Measurements from ENCODE around the gene COL19A1.

COL19A1 gene

GRCh38 chr6:70125602-70126001, 259.2 kb downstream of the COL19A1 start:
- H3K27me3 ChIP-seq (ENCODE audit: control insufficient read depth in 1 of 2, insufficient read depth in 1 of 2, low read length in 2 of 2) = no peaks in the 10 kb centered on the region
- peak overlapping the region; percentile 99 for H3K27ac ChIP-seq (ENCODE audit: low read length, poor library complexity, severe bottlenecking)
- no peak for DNase-seq
- no peak overlapping the region for H2AK5ac ChIP-seq (ENCODE audit: low read length, severe bottlenecking)
- H3K9me3 ChIP-seq (ENCODE audit: control insufficient read depth, low read length) = no peaks in the 10 kb centered on the region
- H3K4me1 ChIP-seq (ENCODE audit: control insufficient read depth, insufficient read depth, low read depth, low read length) = peaks cover 3% of the 10 kb centered on the region
- no peak overlapping the region for H2BK5ac ChIP-seq (ENCODE audit: low read depth, low read length, poor library complexity, severe bottlenecking)
- no peak overlapping the region for H2BK12ac ChIP-seq (ENCODE audit: low read length in 2 of 2)
- H2BK15ac ChIP-seq (ENCODE audit: low read depth, poor library complexity, severe bottlenecking) = no peak overlapping the region
- no peaks in the 10 kb centered on the region for H3K79me1 ChIP-seq (replicated peaks; ENCODE audit: low read length, poor library complexity, severe bottlenecking)
- H3K23ac ChIP-seq (ENCODE audit: low read length in 2 of 2) = no peak overlapping the region
- no peaks in the 10 kb centered on the region for H3K36me3 ChIP-seq (ENCODE audit: control insufficient read depth in 1 of 2, insufficient read depth in 2 of 2, low read depth in 1 of 2, low read length in 2 of 2)
- no peak overlapping the region for H2BK120ac ChIP-seq (ENCODE audit: low read depth, low read length)
- 100% methylated on average over 1 of the region's 3 CpGs for WGBS
- no peak overlapping the region for H3K4me2 ChIP-seq (ENCODE audit: low read length, poor library complexity, severe bottlenecking)
- H3K14ac ChIP-seq (ENCODE audit: low read length in 2 of 2) = no peak overlapping the region
- H3K4ac ChIP-seq (ENCODE audit: low read depth in 1 of 2, low read length in 2 of 2) = no peak overlapping the region
- no peak overlapping the region for H4K8ac ChIP-seq (ENCODE audit: low read length)
- no peak overlapping the region for H3K4me3 ChIP-seq (ENCODE audit: insufficient read depth in 1 of 2, low read depth in 1 of 2, low read length in 2 of 2)
- no peak overlapping the region for H4K91ac ChIP-seq (ENCODE audit: low read length)
- H3K9ac ChIP-seq (ENCODE audit: low read length) = peak overlapping the region; percentile 34
- no peak overlapping the region for H2AFZ ChIP-seq (ENCODE audit: low read depth, low read length)
- H3K18ac ChIP-seq (ENCODE audit: low read depth in 1 of 2, low read length in 2 of 2) = no peak overlapping the region

- no peak for DNase-seq
- H3K18ac ChIP-seq (ENCODE audit: low read depth in 1 of 2, low read length in 2 of 2) = no peak overlapping the region
- H3K4me3 ChIP-seq (ENCODE audit: insufficient read depth in 1 of 2, low read depth in 1 of 2, low read length in 2 of 2) = no peak overlapping the region
- no peak overlapping the region for H2AFZ ChIP-seq (ENCODE audit: low read depth, low read length)
- no peak overlapping the region for H2BK5ac ChIP-seq (ENCODE audit: low read depth, low read length, poor library complexity, severe bottlenecking)
- no peak overlapping the region for H3K9ac ChIP-seq (ENCODE audit: low read length)
- H2BK120ac ChIP-seq (ENCODE audit: low read depth, low read length) = no peak overlapping the region
- H4K91ac ChIP-seq (ENCODE audit: low read length) = no peak overlapping the region
- no peak overlapping the region for H3K23ac ChIP-seq (ENCODE audit: low read length in 2 of 2)
- no peaks in the 10 kb centered on the region for H3K9me3 ChIP-seq (ENCODE audit: control insufficient read depth, low read length)
- H3K4me1 ChIP-seq (ENCODE audit: control insufficient read depth, insufficient read depth, low read depth, low read length) = peaks cover 3% of the 10 kb centered on the region
- no peak overlapping the region for H2AK5ac ChIP-seq (ENCODE audit: low read length, severe bottlenecking)
- H3K4ac ChIP-seq (ENCODE audit: low read depth in 1 of 2, low read length in 2 of 2) = no peak overlapping the region
- no peak overlapping the region for H3K4me2 ChIP-seq (ENCODE audit: low read length, poor library complexity, severe bottlenecking)
- no peaks in the 10 kb centered on the region for H3K27me3 ChIP-seq (ENCODE audit: control insufficient read depth in 1 of 2, insufficient read depth in 1 of 2, low read length in 2 of 2)
- H3K79me1 ChIP-seq (replicated peaks; ENCODE audit: low read length, poor library complexity, severe bottlenecking) = no peaks in the 10 kb centered on the region
- no peak overlapping the region for H3K14ac ChIP-seq (ENCODE audit: low read length in 2 of 2)
- H2BK15ac ChIP-seq (ENCODE audit: low read depth, poor library complexity, severe bottlenecking) = no peak overlapping the region
- WGBS = 100% methylated on average over 1 of the region's 3 CpGs
- H2BK12ac ChIP-seq (ENCODE audit: low read length in 2 of 2) = no peak overlapping the region
- no peak overlapping the region for H3K27ac ChIP-seq (ENCODE audit: low read length, poor library complexity, severe bottlenecking)
- no peak overlapping the region for H4K8ac ChIP-seq (ENCODE audit: low read length)
- H3K36me3 ChIP-seq (ENCODE audit: control insufficient read depth in 1 of 2, insufficient read depth in 2 of 2, low read depth in 1 of 2, low read length in 2 of 2) = no peaks in the 10 kb centered on the region
These were observed 263.0 kb downstream of the COL19A1 start for GRCh38 chr6:70129341-70129740.

GRCh38 chr6:70130865-70131264, 264.5 kb downstream of the COL19A1 start:
- no peak overlapping the region for H3K4me3 ChIP-seq (ENCODE audit: insufficient read depth in 1 of 2, low read depth in 1 of 2, low read length in 2 of 2)
- H2AK5ac ChIP-seq (ENCODE audit: low read length, severe bottlenecking) = no peak overlapping the region
- no peaks in the 10 kb centered on the region for H3K9me3 ChIP-seq (ENCODE audit: control insufficient read depth, low read length)
- no peak overlapping the region for H3K23ac ChIP-seq (ENCODE audit: low read length in 2 of 2)
- H4K91ac ChIP-seq (ENCODE audit: low read length) = no peak overlapping the region
- no peak overlapping the region for H2BK12ac ChIP-seq (ENCODE audit: low read length in 2 of 2)
- no peak overlapping the region for H2BK15ac ChIP-seq (ENCODE audit: low read depth, poor library complexity, severe bottlenecking)
- DNase-seq = no peak
- H2BK5ac ChIP-seq (ENCODE audit: low read depth, low read length, poor library complexity, severe bottlenecking) = no peak overlapping the region
- no peaks in the 10 kb centered on the region for H3K27me3 ChIP-seq (ENCODE audit: control insufficient read depth in 1 of 2, insufficient read depth in 1 of 2, low read length in 2 of 2)
- no peak overlapping the region for H3K9ac ChIP-seq (ENCODE audit: low read length)
- no peak overlapping the region for H3K27ac ChIP-seq (ENCODE audit: low read length, poor library complexity, severe bottlenecking)
- H3K4me1 ChIP-seq (ENCODE audit: control insufficient read depth, insufficient read depth, low read depth, low read length) = no peaks in the 10 kb centered on the region
- no peak overlapping the region for H4K8ac ChIP-seq (ENCODE audit: low read length)
- H3K18ac ChIP-seq (ENCODE audit: low read depth in 1 of 2, low read length in 2 of 2) = no peak overlapping the region
- H2AFZ ChIP-seq (ENCODE audit: low read depth, low read length) = no peak overlapping the region
- H3K36me3 ChIP-seq (ENCODE audit: control insufficient read depth in 1 of 2, insufficient read depth in 2 of 2, low read depth in 1 of 2, low read length in 2 of 2) = no peaks in the 10 kb centered on the region
- WGBS = 80% methylated on average over 1 of the region's 1 CpG
- H2BK120ac ChIP-seq (ENCODE audit: low read depth, low read length) = no peak overlapping the region
- H3K4ac ChIP-seq (ENCODE audit: low read depth in 1 of 2, low read length in 2 of 2) = no peak overlapping the region
- no peak overlapping the region for H3K4me2 ChIP-seq (ENCODE audit: low read length, poor library complexity, severe bottlenecking)
- H3K14ac ChIP-seq (ENCODE audit: low read length in 2 of 2) = no peak overlapping the region
- H3K79me1 ChIP-seq (replicated peaks; ENCODE audit: low read length, poor library complexity, severe bottlenecking) = no peaks in the 10 kb centered on the region

- Histone ChIP-seq H3K4me3 (ENCODE audit: insufficient read depth in 1 of 2, low read depth in 1 of 2, low read length in 2 of 2) (peak overlapping the region in 1 of 2 experiments; percentile 39), H4K8ac (ENCODE audit: low read length) (no peak overlapping the region), H3K27me3 (ENCODE audit: control insufficient read depth in 1 of 2, insufficient read depth in 1 of 2, low read length in 2 of 2) (no peaks in the 10 kb centered on the region), H3K27ac (ENCODE audit: low read length, poor library complexity, severe bottlenecking) (no peak overlapping the region), H3K36me3 (ENCODE audit: control insufficient read depth in 1 of 2, insufficient read depth in 2 of 2, low read depth in 1 of 2, low read length in 2 of 2) (no peaks in the 10 kb centered on the region), H2BK12ac (ENCODE audit: low read length in 2 of 2) (no peak overlapping the region), H3K14ac (ENCODE audit: low read length in 2 of 2) (no peak overlapping the region), H4K91ac (ENCODE audit: low read length) (no peak overlapping the region), H3K4ac (ENCODE audit: low read depth in 1 of 2, low read length in 2 of 2) (no peak overlapping the region), H2AK5ac (ENCODE audit: low read length, severe bottlenecking) (no peak overlapping the region), H3K23ac (ENCODE audit: low read length in 2 of 2) (no peak overlapping the region), H3K4me2 (ENCODE audit: low read length, poor library complexity, severe bottlenecking) (no peak overlapping the region), H3K79me1 (replicated peaks; ENCODE audit: low read length, poor library complexity, severe bottlenecking) (no peaks in the 10 kb centered on the region), H3K4me1 (ENCODE audit: control insufficient read depth, insufficient read depth, low read depth, low read length) (no peaks in the 10 kb centered on the region), H2BK5ac (ENCODE audit: low read depth, low read length, poor library complexity, severe bottlenecking) (no peak overlapping the region), H2AFZ (ENCODE audit: low read depth, low read length) (no peak overlapping the region), H3K9me3 (ENCODE audit: control insufficient read depth, low read length) (no peaks in the 10 kb centered on the region), H3K9ac (ENCODE audit: low read length) (no peak overlapping the region), H2BK15ac (ENCODE audit: low read depth, poor library complexity, severe bottlenecking) (no peak overlapping the region), H2BK120ac (ENCODE audit: low read depth, low read length) (no peak overlapping the region), H3K18ac (ENCODE audit: low read depth in 1 of 2, low read length in 2 of 2) (no peak overlapping the region)
- no CpG with 5 or more reads among the region's 2 CpGs for WGBS
- peak; percentile 35 for DNase-seq
These were observed 265.2 kb downstream of the COL19A1 start for GRCh38 chr6:70131528-70131927.

Measured in mesenchymal stem cell (in vitro differentiated cells and primary cell).